Stimulated activated CD8-positive, alpha-beta memory T cell treated with anti-CD3 and anti-CD28 coated beads, Interleukin-4, amount 100 ng/mL, for 24 hours (primary cell): ENCODE results near the gene RIMBP2.

ENCODE experiments used
- DNase-seq: peaks from one replicate; pipeline ENCODE4 v3.0.0-alpha.2; 2020; ENCODE audit warnings: low read depth

The RIMBP2 gene

GRCh38 chr12:130538343-130539095 lies 177.6 kb downstream of the RIMBP2 start:
- DNase-seq: no peak

GRCh38 chr12:130537655-130538054 lies 178.4 kb downstream of the RIMBP2 start:
- no peak for DNase-seq

DNA sequence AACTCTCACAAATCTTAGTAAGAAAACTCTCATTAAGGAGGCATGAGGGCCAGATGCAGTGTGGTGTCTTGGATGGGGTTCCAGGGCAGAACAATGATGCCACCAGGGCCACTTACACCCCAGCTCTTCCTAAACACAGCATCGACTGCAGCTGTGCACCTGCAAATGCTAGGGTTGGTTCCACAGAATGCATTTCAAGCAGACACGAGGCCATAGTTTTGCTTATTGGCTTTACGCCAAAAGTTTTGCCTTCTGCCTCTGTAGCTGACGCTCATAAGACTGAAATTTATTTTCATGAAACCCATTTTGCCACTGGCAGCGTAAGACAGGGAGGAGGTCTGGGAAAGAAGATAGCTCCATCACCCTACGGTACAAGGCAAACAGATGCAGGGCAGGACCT lies 179.0 kb downstream of the RIMBP2 start:
- no peak for DNase-seq

DNA sequence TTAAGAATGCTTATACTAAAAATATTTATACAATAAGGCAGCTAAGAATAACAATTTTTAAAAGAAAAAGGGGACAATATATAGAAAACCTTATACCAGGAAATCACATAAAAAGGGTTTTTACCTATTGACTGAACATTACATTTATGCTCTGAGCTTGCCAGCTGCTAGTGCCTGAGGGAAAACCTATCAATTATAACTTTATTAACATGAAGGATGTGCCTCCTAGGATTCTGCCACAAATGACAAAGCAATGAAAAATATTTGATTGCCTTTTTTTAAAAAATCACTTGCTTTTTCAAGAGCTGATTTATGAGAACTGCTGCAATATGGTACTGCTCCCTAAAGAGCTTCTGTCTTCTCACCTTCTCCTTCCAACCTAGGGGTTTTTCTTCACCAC lies 185.7 kb downstream of the RIMBP2 start:
- DNase-seq: no peak

- no peak for DNase-seq
Measured at GRCh38 chr12:130529781-130530180, 186.3 kb downstream of the RIMBP2 start.

GRCh38 chr12:130527239-130527638 lies 188.9 kb downstream of the RIMBP2 start:
- DNase-seq: no peak

DNA sequence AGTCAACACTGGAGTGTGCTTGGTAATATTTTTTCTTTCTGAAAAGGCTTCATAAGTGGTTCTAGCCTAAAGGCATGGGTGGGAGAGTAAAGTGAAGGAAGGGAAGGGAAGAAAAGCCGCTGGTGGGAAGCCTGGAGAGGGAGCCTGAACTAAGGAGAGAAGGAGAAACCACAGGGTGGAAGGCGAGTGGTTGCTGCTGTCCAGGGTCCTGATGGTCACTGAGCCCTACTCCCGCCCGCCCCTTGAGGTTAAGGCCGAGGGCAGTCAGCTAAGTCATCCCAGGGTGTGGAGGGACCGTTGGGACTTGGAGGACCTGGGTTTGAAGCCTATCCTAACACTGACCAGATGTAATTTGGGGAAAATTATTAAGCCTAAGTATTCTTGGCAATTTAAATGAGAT lies 189.3 kb downstream of the RIMBP2 start:
- no peak for DNase-seq

DNA sequence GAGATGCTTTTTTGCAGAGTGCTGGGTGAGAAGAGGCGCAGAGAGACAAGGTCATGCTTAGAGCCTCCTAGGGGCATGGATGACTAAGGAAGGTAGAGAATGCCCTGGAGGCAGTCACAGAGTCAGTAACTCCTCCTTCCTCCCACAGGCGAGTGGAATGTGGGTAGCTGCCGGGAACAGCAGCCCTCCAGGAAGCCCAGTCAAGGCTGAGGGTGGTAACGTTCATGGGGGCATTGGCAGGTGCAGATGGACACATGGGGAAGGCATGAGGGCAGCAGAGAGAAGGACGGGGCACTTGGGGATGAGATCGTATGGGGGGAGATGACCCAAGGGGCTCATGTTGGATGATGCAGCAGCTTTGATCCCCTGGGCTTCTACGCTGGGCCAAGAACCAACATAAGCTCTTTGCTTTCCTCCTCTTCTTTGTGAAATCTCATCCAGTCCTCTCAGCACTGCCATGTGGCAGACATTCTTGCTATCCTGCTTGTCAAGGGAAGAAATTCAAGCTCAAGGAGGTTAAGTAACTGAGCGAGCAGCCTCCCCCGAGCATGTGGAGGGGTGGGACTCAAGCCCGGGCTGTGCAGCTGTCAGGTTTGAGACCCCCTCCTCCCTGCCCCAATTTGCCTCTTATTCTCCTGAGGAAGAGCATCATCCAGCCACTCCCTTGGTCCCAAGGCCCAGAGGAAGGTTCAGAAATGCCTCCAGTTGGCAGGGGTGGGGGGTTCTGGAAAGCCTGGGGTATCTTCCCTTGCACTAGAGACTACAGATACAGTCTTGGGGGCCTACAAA lies 190.5 kb downstream of the RIMBP2 start:
- DNase-seq: no peak

GRCh38 chr12:130524759-130525158 lies 191.3 kb downstream of the RIMBP2 start:
- DNase-seq: no peak

GRCh38 chr12:130523863-130524614 lies 192.1 kb downstream of the RIMBP2 start:
- DNase-seq: no peak

DNA sequence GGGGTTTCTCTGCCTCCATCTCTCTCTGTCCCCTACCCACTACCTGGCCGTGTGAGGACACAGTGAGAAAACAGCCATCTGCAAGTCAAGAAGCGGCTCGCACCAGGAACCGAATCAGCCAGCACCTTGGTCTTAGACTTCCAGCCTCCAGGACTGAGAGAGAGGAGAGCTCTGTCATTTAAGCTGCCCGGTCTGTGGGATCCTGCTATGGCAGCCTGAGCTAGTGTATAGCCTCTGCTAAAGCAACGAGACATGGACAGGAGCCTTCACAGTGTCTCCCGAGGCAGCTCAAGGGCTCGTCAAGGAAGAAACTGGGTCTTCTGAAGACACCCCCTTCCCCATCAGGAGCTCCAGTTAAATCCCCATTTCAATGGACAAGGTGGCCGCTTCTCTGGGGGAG lies 192.9 kb downstream of the RIMBP2 start:
- no peak for DNase-seq

GRCh38 chr12:130522244-130522834 lies 193.8 kb downstream of the RIMBP2 start:
- DNase-seq: no peak

DNA sequence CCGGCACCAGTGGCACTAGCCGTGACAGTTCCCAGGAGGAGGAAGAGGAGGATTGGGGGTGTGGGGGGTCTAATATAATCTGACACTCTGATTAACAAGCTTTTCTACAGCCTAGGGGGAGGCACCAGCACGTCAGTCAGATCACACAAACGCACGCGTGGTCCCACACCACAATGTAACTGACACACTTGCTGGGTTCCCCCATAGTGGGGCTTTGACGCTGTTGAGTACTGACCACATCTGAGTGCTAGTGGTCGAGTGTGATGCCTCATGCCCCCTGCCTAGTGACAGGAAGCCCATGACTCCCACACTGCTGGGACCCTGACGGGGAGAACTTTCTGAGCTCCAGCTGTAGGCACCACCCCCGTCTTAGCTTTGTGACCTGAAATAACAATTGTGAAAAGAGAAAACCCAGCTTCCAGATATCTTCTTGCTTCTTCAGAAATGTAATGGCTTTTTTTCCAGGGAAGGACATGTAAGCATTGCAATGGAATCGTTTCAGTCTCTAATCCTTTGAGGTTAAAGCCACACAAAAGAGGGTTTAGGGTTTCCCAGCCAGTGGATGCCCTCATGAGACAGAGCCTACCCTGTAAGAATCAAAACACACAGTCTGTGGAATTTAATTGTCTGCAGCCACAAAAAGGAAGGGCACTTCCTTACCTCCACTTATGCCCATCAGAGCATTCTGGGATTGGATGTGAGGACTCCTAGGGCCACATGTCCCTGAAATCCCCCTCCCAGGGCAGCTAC lies 194.5 kb downstream of the RIMBP2 start:
- no peak for DNase-seq

DNA sequence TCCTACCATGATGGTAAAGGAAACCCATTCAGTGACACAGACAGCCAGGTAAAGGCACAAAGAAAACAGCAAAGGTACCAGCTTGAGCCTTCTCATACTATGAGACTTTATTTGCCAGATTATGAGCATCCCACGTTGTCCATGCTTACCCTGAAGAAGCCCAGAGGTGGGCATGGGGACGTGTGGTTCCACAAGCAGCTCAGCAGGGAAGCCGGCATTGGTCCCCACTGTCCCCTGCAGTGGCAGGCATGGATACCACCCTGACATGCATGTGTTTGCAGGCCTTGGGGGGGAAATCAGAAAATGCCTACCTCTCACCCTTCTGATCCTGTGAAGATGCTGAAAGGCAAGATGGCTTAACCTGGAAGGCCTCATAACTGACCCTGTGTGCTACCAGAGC lies 195.3 kb downstream of the RIMBP2 start:
- DNase-seq: no peak

DNA sequence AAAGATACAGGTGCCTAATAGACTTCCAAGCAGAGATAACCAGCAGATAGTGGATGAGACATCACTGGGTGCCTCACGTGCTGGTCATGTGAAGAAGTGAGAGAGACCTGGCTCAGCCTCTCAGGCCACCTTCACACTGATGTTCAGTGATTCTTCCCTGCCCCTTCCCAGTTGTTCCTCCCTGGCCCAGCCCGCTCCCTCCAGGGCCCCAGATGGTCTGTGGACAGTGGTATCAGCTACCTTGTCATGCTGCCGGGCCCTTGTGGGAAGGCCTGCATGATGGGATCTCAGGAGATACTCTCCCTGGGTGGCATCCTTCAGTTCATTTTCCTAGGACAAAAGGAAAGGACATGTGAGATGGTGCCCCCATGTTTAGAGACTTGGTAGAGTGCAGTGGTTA lies 198.5 kb downstream of the RIMBP2 start:
- no peak for DNase-seq

- no peak for DNase-seq
Measured at GRCh38 chr12:130514149-130514551, 201.9 kb downstream of the RIMBP2 start.

DNA sequence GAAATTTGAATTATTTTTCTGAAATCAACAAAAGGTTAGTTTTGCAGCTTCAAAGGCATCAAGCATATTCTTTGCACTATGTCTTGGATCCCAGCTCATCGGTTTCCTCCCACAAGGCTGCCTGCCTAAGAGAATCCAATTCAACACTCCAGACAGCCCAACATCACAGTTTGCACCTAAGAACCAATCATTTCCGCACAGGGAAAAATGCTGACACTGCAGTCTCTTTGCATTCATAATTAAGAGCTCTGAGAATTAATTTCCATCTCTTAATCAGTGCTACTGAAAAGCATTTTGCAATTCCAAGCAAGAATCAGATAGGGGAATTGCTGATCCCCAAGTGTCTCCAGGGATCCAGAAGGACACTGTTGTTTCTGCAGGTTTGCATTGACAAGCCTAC lies 202.5 kb downstream of the RIMBP2 start:
- DNase-seq: no peak

DNA sequence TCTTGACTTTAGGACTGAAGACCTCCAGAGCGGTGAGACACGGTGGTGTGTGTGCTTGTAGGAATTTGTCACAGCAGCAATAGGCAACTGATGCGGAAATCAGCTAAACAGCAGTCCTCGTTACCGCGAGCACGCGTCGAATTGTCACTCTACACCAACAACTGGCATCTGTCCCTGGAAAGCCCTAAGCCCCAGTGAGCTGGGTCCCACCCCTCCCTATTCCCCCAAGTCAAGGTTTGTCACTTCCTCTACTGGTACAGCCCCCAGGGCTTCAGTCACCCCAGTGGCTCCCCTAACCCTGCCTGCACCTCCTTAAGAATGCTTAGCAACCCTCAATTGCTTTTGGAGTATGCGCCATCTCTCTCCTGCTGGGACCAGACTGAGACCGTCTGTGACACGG lies 204.8 kb downstream of the RIMBP2 start:
- no peak for DNase-seq

GRCh38 chr12:130509454-130509853 lies 206.6 kb downstream of the RIMBP2 start:
- no peak for DNase-seq

GRCh38 chr12:130508847-130509246 lies 207.3 kb downstream of the RIMBP2 start:
- DNase-seq: no peak

- DNase-seq: no peak
Measured at GRCh38 chr12:130508318-130508717, 207.8 kb downstream of the RIMBP2 start.

DNA sequence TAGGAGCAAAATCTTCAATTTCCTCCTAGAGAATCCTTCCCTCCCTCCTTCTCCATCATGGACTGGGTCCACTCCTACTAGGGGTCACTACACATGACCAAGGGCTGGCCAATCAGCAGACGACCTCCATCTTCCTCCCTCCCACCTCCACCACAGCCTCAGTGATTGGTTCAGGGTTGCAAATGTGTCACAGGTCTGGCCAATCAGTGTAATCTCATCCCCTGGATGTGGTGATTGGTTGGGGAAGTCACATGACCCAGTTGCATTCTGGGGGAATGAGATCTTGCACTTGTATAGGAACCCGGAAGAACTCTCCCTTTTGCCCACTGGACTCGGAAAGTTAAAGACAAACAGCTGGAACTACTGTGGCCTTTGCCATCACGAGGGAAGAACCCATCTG lies 209.3 kb downstream of the RIMBP2 start:
- no peak for DNase-seq
